Esophagus muscularis mucosa (tissue), 4 donors: ENCODE measurements around the gene WWOX. TPM values are rescaled to one million over a fixed set of nuclear protein-coding genes. Genes with fewer than 3 reads are reported as not detected.

ENCODE experiments used
- DNase-seq: peaks from one replicate; pipeline ENCODE4 v3.0.0-alpha.2; 2017; ENCODE audit errors: extremely low spot score
- H3K27ac ChIP-seq, 4 donors: fragments of 200-600 bp; sonication (generic); replicated peaks in 1 of 4; 1 replicate in 3 of 4; 2 replicates in 1 of 4; pipeline ENCODE4 v1.5.1; 2016 to 2019; ENCODE audit warnings: mild to moderate bottlenecking in 1 of 4
- H3K27me3 ChIP-seq, 4 donors: fragments of 200-600 bp; sonication (generic); one replicate each; pipeline versions ENCODE4 v1.5.1 to v1.6.0; 2016 to 2019
- H3K36me3 ChIP-seq, 4 donors: fragments of 200-600 bp; sonication (generic); one replicate each; pipeline ENCODE4 v1.5.1; 2016 to 2019
- H3K4me1 ChIP-seq, 4 donors: fragments of 200-600 bp; sonication (generic); one replicate each; pipeline ENCODE4 v1.5.1; 2016 to 2019
- H3K4me3 ChIP-seq, 4 donors: fragments of 200-600 bp; sonication (generic); 1 replicate in 2 of 4; 2 replicates in 2 of 4; pipeline ENCODE4 v1.5.1; 2016 to 2019; ENCODE audit warnings: mild to moderate bottlenecking in 4 of 4, moderate library complexity in 1 of 4
- H3K9me3 ChIP-seq, 4 donors: fragments of 200-600 bp; sonication (generic); 1 replicate in 3 of 4; 2 replicates in 1 of 4; pipeline ENCODE4 v1.5.1; 2016 to 2019
- EP300 ChIP-seq: sonication (generic); formaldehyde crosslinking; IDR thresholded peaks from one replicate; pipeline ENCODE4 v1.6.1; 2017; ENCODE audit warnings: antibody characterized with exemption
- POLR2A ChIP-seq: fragments of 450-650 bp; IDR thresholded peaks from one replicate; pipeline ENCODE4 v1.6.1; 2017; ENCODE audit warnings: antibody characterized with exemption, moderate library complexity, mild to moderate bottlenecking, low read depth
- POLR2AphosphoS5 ChIP-seq, 2 donors: sonication (generic); formaldehyde crosslinking; IDR thresholded peaks; one replicate each; pipeline ENCODE4 v1.6.1; 2017; ENCODE audit warnings: antibody characterized with exemption in 2 of 2
- WGBS: methylation state at CpG from one replicate; pipeline ENCODE4 v1.1.5; 2018; 5-methylcytosine and 5-hydroxymethylcytosine counted together
- intact Hi-C: fragments of 100-400 bp; cut with DNase I; formaldehyde crosslinking; loops from one replicate; pipeline ENCODE4 v1.15.1; 2023
- total RNA-seq, 4 donors: library from RNA; depleted of rRNA; stranded (reverse); fragments of >200 nt; gene quantifications; one replicate each; pipeline versions ENCODE4 v1.1.0 to v1.2.1, GENCODE V29; 2016
- TF ChIP-seq, protein P1 (sequence below), 3 experiments: fragments of 200-600 bp in 2 of 3; fragments of 450-650 bp in 1 of 3; sonication (generic) in 2 of 3; IDR thresholded peaks; one replicate each; pipeline ENCODE4 v1.5.1; 2017 to 2019; ENCODE audit warnings: antibody characterized with exemption in 3 of 3, mild to moderate bottlenecking in 2 of 3, moderate library complexity in 1 of 3

The WWOX gene
- total RNA-seq, 4 donors from 2014 or later, result 14.4 to 27.8 (median 15.4) TPM

DNA sequence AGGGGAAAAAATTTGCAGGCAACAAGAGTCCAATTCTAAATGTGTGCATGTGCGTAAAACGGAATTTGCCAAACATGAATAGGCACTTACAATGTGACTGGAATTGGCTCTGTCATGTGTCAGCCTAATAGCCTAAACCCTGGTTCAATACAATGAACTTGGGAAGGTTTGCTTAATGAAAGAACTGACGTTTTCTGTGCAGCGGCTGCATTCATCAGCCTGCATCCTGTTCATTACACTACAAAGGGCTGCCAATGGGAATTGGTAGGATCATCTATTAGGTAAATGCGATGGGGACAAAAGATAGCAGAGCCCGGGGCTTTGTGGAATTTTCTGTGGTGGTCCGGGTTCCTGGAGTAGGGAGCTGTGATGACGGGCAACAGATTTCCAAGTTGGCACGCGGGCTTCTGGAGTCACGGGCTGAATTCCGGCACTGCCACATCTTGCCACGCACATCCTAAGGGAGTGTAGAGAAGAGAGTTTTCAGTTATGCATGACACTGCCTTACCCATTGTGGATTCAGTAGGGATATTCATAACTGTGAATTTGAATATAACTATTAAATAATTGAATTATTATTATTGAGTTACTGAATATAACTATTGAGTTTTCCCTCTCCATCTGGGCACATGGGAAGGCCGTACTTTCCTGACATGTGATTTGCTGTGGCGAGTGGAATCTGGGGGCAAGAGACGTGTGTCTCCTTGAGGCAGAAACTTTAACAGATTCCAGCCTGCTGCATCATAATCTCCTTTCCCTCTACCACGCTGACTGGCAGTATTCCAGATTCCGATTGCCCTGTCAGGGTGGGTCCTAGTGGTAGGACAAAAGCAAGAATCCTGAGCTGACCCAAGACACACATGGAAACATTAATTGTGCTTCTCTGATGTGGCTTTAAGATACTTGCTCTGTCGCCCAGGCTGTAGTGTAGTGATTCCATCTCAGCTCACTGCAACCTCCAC lies 565.6 kb downstream of the WWOX start:
- 84% methylated on average over 16 of the region's 19 CpGs for WGBS
- H3K4me1 ChIP-seq, result peaks cover 1 to 9% (median 6%) of the 10 kb centered on the region in 4 donors
- H3K36me3 ChIP-seq, result no peaks in the 10 kb centered on the region
- intact Hi-C loops, result no loop called here
- H3K27me3 ChIP-seq, result no peaks in the 10 kb centered on the region
- no peak overlapping the region for H3K27ac ChIP-seq
- TF ChIP-seq POLR2A, result no peak
- TF ChIP-seq POLR2AphosphoS5 (IDR thresholded peaks at IDR 0.05), result no peak
- no peak for TF ChIP-seq EP300
- TF ChIP-seq, protein P1, sequence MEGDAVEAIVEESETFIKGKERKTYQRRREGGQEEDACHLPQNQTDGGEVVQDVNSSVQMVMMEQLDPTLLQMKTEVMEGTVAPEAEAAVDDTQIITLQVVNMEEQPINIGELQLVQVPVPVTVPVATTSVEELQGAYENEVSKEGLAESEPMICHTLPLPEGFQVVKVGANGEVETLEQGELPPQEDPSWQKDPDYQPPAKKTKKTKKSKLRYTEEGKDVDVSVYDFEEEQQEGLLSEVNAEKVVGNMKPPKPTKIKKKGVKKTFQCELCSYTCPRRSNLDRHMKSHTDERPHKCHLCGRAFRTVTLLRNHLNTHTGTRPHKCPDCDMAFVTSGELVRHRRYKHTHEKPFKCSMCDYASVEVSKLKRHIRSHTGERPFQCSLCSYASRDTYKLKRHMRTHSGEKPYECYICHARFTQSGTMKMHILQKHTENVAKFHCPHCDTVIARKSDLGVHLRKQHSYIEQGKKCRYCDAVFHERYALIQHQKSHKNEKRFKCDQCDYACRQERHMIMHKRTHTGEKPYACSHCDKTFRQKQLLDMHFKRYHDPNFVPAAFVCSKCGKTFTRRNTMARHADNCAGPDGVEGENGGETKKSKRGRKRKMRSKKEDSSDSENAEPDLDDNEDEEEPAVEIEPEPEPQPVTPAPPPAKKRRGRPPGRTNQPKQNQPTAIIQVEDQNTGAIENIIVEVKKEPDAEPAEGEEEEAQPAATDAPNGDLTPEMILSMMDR (IDR thresholded peaks at IDR 0.05), result no peak
- no peak overlapping the region for H3K4me3 ChIP-seq
- DNase-seq, result no peak
- H3K9me3 ChIP-seq, result no peaks in the 10 kb centered on the region

DNA sequence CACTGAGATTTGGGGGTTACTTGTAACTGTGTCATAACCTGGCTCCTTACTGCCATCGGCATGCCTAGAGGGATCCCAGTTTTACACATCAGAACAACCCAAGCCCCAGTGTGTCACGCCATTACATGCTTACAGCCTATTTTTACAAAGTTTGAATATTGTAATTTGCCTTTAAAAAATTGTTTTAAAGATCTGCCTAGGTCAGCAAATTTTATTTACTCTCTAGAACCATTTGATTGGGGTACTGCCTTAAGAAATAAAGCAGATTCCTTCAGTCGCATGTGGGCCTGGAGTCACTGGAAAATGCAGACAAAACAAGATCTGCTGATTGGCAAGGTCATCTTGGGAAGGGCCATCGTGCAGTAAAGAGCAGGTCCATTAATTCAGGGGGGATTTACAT lies 566.9 kb downstream of the WWOX start:
- Histone ChIP-seq H3K36me3 (no peaks in the 10 kb centered on the region), H3K4me3 (no peak overlapping the region), H3K4me1 (peaks cover 4 to 11% (median 8%) of the 10 kb centered on the region in 4 donors), H3K27me3 (no peaks in the 10 kb centered on the region), H3K9me3 (no peaks in the 10 kb centered on the region), H3K27ac (no peak overlapping the region)
- no peak for TF ChIP-seq EP300
- TF ChIP-seq POLR2AphosphoS5 (IDR thresholded peaks at IDR 0.05), result no peak
- TF ChIP-seq, protein P1 (IDR thresholded peaks at IDR 0.05), result no peak
- no peak for TF ChIP-seq POLR2A
- intact Hi-C loops, result no loop called here
- no peak for DNase-seq
- 93% methylated on average over 4 of the region's 4 CpGs for WGBS

DNA sequence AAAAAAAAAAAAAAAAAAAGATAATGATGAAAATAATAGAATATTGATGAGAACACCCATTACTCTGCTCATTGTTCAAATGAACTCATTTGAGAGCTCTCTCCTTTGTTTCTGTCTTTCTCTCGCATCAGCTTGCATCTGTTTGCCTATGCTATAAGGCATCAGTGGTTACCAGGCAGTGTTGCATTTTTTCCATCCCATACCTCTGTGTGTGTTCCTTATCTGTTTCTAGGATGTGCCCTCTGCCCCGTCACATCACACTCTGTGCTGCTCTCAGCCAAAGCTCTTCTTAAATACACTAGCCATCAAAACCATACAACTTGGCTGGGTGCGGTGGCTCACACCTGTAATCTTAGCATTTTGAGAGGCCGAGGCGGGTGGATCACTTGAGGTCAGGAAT lies 568.2 kb downstream of the WWOX start:
- H3K27me3 ChIP-seq, result no peaks in the 10 kb centered on the region
- TF ChIP-seq POLR2AphosphoS5 (IDR thresholded peaks at IDR 0.05), result no peak
- TF ChIP-seq, protein P1 (IDR thresholded peaks at IDR 0.05), result no peak
- no peak for TF ChIP-seq EP300
- TF ChIP-seq POLR2A, result no peak
- no peaks in the 10 kb centered on the region for H3K36me3 ChIP-seq
- no peak overlapping the region for H3K27ac ChIP-seq
- intact Hi-C loops, result no loop called here
- H3K9me3 ChIP-seq, result no peaks in the 10 kb centered on the region
- H3K4me1 ChIP-seq, result peaks cover 4 to 11% (median 8%) of the 10 kb centered on the region in 4 donors
- no peak for DNase-seq
- 87% methylated on average over 5 of the region's 5 CpGs for WGBS
- H3K4me3 ChIP-seq, result no peak overlapping the region

DNA sequence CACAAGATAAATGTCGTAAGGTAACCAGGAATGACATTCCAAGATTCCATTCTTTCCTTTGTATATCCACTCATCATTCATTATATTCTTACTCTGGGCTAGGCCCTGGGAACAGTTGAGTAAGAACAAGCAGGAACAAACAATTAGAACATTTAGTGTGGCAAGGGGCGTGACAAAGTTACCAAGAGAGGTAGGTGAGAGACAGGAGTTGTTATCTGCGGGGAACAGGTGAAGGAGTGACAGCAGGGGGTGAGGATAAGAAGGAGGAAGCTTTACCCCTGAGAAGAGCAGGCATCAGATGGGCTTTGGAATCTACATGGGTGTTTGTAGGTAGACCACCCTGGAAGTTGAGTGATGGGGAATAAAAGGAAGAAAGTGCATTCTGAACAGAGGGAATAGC lies 568.9 kb downstream of the WWOX start:
- no peaks in the 10 kb centered on the region for H3K36me3 ChIP-seq
- no peaks in the 10 kb centered on the region for H3K27me3 ChIP-seq
- DNase-seq, result no peak
- H3K27ac ChIP-seq, result no peak overlapping the region
- WGBS, result 93% methylated on average over 3 of the region's 3 CpGs
- TF ChIP-seq EP300 (no peak), POLR2A (no peak), POLR2AphosphoS5 (IDR thresholded peaks at IDR 0.05) (no peak)
- TF ChIP-seq, protein P1 (IDR thresholded peaks at IDR 0.05), result no peak
- intact Hi-C loops, result no loop called here
- no peak overlapping the region for H3K4me3 ChIP-seq
- no peaks in the 10 kb centered on the region for H3K9me3 ChIP-seq
- peaks cover 4 to 11% (median 8%) of the 10 kb centered on the region in 4 donors for H3K4me1 ChIP-seq
